Erythroblast (primary cell): ENCODE data around the gene SLF2.

Source experiments
- GATA1 ChIP-seq: IDR thresholded peaks from 2 replicates; pipeline ENCODE4 v1.6.1; 2011; ENCODE audit warnings: low read depth, mild to moderate bottlenecking, control low read depth, low read length, moderate library complexity
- POLR2A ChIP-seq: IDR thresholded peaks from 2 replicates; pipeline ENCODE4 v1.6.1; 2011; ENCODE audit warnings: mild to moderate bottlenecking, low read length

GRCh38 chr10:100968863-100969186, 56.1 kb downstream of the SLF2 start:
- TF ChIP-seq POLR2A (no peak), GATA1 (no peak)
